HUDEP-2 (cell line): ENCODE data around the gene MSI2.

ENCODE experiments used
- DNase-seq, 76 experiments: peaks; one replicate each; lab custom pipeline; 2025; ENCODE audit not compliant: unreplicated experiment in 76 of 76; lab: John Stamatoyannopoulos, UW

MSI2 gene

DNA sequence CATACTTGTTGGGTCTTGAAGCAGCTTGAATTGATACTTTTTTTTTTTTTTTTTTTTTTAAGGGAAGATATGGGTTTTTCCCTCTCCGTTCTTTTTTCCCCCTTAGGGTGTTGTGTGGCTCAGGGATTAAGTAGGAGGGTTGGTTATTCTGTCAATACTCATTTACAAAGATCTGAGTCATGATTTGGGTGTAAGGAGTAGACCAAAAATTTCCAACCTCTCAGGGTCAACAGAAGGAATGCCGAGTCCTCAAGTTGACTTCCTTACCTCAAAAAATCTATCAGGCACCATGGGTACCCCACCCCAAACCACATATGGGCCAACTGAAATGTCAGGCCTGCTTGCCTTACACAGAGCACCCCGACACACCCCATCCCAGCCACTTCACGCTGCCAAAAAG, 258.3 kb downstream of the MSI2 start:
- DNase-seq = no peak

DNA sequence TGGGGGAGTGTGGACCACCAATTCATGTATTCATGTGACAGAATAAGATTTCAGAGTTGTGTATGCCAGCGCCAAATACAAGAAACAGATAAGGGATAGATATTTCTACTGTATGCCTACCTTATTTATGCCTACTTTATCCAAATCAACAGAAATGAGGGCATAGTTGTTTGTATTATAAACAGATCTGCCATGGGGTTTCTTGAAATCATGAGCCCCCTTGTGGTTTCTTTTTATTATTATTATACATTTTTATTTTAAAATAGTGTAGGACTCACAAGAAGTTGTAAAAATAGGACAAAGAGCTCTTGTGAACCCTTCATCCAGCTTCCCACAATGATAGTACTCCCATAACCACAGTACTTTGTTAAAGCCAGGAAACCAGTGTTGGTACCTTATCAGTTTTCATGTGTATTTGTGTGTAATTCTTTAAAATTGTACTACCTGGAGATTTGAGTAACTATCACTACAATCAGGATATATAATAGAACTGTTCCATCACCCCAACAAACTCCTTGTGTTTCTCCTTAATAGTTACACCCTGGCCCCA, 259.4 kb downstream of the MSI2 start:
- DNase-seq = no peak

GRCh38 chr17:57516290-57517230, 260.2 kb downstream of the MSI2 start:
- DNase-seq = no peak

DNA sequence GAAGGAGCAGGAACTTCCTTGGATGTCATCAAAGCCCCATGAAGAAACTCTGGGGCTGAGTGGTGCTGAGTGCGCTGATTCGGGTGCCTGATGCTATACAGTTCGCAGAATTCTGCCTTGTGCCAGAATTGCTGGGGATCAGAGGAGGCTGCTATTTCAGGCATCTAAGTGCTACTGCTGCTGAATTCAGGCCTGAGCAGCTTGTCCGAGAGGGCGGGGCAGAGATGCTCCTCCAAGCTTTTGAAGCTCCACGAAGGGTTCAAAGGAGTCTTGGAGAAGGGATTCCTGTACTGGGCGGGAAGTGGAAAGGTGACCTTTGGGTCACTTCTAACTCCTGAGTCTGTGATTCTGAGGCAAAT, 260.9 kb downstream of the MSI2 start:
- no peak for DNase-seq

DNA sequence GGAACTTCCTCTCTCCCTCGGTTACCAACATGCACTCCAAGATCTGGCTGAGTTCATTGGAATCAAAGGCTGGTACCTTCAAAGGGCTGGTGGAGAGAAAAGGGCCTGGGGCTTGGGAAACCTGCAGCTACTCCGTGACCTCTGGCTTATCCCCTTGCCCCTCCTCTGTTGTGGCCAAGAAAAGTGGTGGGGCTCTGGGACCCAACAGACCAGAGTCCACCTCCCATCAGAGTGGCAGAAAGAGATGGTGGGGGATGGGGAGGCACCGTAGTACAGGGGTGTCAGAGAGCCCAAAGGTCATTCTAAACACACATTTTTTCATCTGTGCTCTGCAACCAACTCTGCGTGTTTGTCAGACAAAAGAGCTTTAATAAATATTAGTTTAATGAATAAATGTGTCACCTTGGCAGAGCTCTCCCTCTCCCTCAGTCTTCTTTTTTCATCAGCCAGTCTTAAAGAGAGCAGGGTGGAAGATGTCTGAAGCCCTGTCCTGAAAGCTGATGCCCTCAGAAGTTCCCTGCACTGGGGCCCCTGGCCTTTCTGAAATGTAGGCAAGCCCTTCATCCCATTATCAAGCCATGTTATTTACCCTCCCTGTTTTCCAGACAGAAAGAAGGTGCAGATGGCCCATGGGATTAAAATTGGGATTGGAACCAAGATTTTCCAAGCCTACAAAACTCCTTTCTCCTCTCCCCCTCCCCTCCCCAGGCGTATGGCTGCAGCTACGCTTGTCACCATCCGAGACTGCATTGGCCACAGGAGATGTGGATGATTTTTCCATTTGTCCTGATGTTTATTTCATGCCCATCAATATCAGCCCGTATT, 261.5 kb downstream of the MSI2 start:
- no peak for DNase-seq

DNA sequence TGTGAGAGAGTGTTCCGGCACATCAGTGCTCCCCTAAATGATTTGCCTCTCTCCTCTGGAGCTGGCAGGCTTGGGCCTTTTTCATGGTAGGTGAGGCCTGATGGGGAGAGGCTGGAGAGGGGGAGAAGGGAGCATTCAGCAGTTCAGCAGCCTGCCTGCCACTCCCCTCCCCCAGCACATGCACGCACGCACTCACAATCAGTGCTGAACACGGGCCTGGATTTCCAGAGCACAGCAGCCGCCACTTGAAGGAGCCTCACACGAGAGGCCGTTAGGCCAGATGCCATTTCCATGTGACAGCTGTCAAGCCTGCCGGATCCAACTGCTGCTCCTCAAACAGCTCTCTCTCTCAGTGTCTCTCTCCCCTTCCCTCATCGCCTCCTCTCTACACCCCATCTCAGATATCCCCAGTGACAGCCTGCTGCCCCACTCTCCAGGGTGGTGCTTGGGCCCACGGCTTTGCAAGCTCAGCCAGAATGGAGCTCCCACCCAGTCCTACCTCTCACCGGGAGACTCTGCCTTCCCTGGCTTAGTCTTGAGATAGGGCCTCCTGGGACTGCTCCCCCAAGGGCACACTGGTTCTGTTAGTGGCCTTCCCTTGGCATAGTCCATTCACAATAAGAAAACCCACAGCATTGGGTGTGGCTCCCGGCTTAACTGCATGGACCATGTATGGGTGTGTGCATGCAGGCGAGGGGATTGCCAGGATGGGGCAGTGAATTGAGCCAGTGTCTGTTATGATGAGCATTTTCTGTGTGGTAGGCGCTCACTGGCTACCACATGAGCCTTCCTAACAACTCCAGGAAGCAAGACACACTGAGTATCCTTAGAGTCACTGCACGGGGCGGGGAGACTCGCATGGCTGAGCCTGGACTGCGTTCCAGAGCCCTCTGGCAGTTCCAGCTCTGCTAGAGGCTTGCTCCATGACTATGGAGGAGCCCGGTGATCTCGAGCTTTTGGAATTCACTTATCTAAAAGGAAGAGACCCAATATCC, 262.6 kb downstream of the MSI2 start:
- DNase-seq = peak in 39 of 76 experiments; percentile 2 to 49 (median 18)

DNA sequence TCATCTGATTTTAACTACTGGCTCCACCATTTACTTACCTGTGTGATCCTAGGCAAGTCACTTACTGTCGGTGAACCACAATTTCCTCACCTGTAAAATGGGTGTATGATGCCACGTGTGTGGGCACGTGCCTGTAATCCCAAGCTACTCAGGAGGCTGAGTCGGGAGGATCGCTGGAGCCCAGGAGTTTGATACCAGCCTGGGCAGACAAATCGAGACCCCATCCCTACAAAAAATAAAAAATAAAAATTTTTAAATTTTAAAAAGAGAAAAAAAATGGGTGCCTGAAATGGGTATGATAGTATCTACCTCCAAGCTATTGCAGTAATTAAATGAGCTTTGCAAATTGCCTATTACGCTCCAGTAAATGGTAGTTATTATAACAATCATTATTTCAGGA, 263.5 kb downstream of the MSI2 start:
- no peak for DNase-seq

DNA sequence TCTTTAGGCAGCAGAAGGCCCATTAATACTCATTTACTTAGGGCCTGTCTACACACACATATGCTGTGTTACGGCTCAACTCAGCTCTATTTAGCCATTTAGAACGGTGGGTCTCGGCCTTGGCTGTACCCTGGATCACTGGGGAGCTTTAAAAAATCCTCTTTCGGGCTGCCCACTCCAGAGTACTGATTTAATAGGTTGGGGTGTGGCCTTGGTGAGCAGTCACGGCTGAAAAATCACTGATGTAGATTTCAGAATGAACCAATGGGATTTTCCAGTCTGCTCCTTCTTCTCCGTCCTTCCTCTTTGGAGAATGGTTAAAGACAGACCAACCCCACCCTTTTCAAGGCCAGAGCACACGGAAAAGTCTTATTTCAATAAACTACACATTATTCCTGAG, 265.3 kb downstream of the MSI2 start:
- DNase-seq = no peak

GRCh38 chr17:57522042-57523005, 266.0 kb downstream of the MSI2 start:
- no peak for DNase-seq

DNA sequence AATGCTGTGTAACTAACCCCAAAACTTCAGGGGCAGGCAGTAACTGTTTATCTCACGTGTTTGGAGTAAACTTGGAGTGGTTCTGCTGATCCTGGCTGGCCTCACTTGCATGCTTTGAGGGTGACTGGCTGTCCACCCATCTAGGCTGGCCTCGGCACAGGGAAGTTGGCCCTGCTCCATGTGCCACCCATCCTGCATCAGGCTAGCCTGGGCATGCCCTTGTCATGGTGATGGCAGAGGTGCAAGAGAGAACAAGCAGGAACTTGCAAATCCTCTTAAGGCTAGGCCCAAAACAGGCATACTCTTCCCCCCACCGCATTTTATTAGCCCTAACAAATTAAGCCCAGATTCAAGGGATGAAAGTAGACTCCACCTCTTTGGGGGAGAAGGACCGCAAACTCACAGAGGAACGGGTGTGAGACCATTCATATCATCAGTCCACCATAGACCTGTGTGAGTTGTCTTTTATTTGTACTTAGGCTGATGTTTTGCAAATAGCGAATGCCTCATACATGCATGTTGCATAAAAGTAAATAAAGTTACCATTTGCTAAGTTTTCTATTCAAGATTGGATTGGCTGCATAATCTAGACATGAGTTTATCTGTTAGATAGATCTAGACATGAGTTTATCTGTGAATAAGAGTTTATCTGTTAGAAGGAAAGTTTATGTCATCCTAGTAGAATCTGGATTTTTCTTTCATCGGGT, 267.8 kb downstream of the MSI2 start:
- peak in 2 of 76 experiments; percentile 9 to 13 for DNase-seq

DNA sequence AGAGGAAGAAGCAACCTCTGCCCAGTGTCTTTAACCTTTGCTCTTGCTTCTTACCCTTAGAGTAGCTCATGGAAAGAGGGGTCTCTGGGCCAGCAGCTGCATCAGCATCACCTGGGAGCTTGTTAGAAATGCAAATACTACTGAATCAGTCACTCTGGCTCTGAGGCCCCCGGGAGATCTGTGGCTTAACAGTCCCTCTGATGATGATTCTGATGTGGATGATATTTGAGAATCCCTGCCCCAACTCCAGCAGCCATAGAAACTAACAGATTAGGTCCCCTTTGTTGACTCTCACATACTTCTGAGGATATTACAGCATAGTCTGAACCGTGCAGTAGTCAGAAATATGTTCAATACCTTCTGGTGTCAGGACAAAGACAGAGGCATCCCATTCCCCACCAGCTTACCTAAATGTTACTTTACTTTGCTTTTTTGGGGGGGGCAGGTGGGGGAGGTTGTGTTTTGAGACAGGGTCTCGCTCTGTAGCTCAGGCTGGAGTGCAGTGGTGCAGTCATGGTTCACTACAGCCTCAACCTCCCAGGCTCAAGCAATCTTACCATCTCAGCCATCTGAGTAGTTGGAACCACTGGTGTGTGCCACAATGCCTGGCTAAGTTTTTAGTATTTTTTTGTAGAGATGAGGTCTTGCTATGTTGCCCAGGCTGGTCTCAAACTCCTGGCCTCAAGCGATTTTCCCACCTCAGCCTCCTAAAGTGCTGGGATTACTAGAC, 268.7 kb downstream of the MSI2 start:
- no peak for DNase-seq

- DNase-seq = no peak
Observed at GRCh38 chr17:57527221-57528057, 271.1 kb downstream of the MSI2 start.

DNA sequence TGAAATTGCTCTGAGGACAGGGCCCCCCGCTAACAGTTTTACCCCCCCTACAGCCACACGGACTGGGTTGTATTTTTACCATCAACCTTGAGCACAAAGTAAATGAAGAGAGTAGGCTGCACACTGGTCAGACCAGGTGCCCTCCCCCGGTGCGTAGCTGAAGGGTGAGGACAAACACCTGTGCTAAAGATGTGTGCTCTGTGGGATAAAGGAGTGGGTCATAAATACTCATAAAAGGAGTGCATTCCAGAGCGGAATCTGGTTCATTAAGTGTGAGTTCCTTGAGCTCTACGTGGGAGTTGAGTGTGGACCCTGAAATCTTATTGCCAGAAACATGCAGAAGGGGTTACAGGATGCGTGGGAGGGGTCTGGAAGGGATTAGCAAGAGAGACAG, 271.7 kb downstream of the MSI2 start:
- no peak for DNase-seq

DNA sequence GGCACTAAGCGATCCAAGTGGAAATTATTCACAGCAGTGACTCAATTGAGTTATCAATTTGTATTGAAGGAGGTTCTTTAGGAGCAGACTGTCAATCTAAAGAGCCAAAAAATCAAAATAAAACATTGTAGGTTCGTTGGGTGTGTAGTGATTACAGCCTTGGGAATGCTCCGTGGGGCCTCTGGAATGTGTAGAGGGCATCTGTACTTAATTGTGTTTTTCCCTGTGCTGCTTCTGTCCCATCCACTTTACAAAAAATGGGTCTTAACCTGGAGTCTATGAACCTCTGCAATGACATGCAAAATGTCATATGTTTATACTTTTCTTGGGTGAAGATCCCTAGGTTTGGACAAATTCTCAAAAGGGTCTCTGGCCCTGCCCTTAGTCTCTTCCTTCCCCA, 273.7 kb downstream of the MSI2 start:
- no peak for DNase-seq

- DNase-seq = no peak
Observed at GRCh38 chr17:57530508-57530907, 274.2 kb downstream of the MSI2 start.

DNA sequence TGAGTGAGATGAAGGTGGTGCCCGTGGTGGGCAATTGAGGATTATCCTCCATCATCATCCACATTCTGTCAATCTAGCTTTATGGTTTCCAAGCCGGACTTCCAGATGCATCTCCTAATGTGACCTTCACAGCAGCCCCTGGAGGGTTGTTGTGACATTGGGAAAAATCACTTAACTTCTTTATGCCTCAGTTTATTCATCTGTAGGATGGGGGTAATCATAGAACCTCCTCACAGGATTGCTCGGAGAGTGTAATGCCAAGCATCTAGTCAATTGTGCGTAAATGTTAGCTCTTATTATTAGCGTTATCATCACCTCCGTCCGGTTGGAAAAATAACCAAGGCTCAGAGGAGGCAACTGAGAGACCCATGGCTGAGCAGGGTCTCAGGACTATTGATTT, 274.8 kb downstream of the MSI2 start:
- no peak for DNase-seq
